ENCODE results near the gene TRABD2B.

The TRABD2B gene

DNA sequence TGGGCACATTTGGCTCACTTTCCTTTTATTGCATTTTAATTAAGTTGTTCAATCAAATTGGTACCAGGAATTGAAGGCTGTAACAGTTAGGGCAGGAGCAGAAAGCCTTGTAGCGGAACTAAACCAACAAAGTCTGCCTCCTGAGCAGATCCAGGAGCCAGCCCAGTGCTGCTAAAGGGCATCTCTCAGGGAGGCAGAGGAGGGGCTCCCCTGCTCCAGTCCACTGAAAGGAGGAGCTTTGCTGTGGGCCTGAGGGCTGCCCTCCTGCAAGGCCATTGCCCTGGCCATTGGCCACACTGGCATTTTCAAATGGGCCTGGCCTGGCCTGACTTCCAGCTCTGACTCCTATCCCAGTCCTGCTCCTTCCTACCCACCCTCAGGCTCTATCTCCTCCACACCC, 3.7 kb upstream of the TRABD2B start:
- Histone ChIP-seq H3K79me2 (ENCODE audit: insufficient read depth, low read length) (no peaks in the 10 kb centered on the region), H3K9me3 (ENCODE audit: insufficient read depth, low read length, severe bottlenecking) (no peaks in the 10 kb centered on the region), H3K4me2 (ENCODE audit: insufficient read depth, low read length) (no peak overlapping the region), H3K9ac (ENCODE audit: low read depth, low read length) (no peak overlapping the region), H3K4me3 (ENCODE audit: low read depth in 1 of 2, low read length in 2 of 2) (no peak overlapping the region), H3K27me3 (ENCODE audit: insufficient read depth, low read length, poor library complexity) (peaks cover 5% of the 10 kb centered on the region), H2AFZ (ENCODE audit: low read depth, low read length) (no peak overlapping the region), H3K27ac (ENCODE audit: low read length) (no peak overlapping the region), H4K20me1 (ENCODE audit: insufficient read depth, low read length) (peaks cover 4% of the 10 kb centered on the region; the same call in 1 of the 2 replicates), H3K36me3 (ENCODE audit: insufficient read depth, low read length) (no peaks in the 10 kb centered on the region), H3K4me1 (ENCODE audit: insufficient read depth, low read length) (no peaks in the 10 kb centered on the region)
- ATAC-seq (ENCODE audit: insufficient read depth, low read depth) = no peak
- no peak for DNase-seq
- TF ChIP-seq EZH2 (IDR thresholded peaks at IDR 0.05; ENCODE audit: borderline replicate concordance, low read depth, low read length, severe bottlenecking) = no peak
- TF ChIP-seq, protein P1, sequence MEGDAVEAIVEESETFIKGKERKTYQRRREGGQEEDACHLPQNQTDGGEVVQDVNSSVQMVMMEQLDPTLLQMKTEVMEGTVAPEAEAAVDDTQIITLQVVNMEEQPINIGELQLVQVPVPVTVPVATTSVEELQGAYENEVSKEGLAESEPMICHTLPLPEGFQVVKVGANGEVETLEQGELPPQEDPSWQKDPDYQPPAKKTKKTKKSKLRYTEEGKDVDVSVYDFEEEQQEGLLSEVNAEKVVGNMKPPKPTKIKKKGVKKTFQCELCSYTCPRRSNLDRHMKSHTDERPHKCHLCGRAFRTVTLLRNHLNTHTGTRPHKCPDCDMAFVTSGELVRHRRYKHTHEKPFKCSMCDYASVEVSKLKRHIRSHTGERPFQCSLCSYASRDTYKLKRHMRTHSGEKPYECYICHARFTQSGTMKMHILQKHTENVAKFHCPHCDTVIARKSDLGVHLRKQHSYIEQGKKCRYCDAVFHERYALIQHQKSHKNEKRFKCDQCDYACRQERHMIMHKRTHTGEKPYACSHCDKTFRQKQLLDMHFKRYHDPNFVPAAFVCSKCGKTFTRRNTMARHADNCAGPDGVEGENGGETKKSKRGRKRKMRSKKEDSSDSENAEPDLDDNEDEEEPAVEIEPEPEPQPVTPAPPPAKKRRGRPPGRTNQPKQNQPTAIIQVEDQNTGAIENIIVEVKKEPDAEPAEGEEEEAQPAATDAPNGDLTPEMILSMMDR (IDR thresholded peaks at IDR 0.05; ENCODE audit: borderline replicate concordance, extremely low read depth, low read length, poor library complexity, severe bottlenecking) = no peak

DNA sequence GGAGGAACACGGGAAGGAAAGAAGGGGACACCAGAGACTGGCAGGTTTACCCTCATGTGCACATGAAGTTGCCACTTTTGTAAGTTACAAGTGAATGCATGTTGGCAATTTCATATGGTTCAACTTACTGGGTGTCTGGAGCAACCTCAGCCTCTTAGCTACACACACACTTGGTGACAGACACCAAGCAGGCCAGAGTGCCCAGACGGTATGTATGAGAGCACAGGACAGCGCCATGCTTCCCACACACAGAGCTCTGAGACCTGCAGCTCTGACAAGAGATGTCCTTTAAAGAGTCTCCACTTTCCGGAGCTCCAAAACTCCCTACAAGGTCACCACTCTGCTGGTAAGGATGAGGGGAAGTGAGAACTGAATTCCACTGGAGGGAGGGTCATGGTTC, 1.9 kb upstream of the TRABD2B start:
- Histone ChIP-seq H3K4me3 (ENCODE audit: low read depth in 1 of 2, low read length in 2 of 2) (no peak overlapping the region), H3K9ac (ENCODE audit: low read depth, low read length) (no peak overlapping the region), H3K4me2 (ENCODE audit: insufficient read depth, low read length) (no peak overlapping the region), H3K4me1 (ENCODE audit: insufficient read depth, low read length) (no peaks in the 10 kb centered on the region), H3K27me3 (ENCODE audit: insufficient read depth, low read length, poor library complexity) (peaks cover 5% of the 10 kb centered on the region), H3K27ac (ENCODE audit: low read length) (no peak overlapping the region), H2AFZ (ENCODE audit: low read depth, low read length) (no peak overlapping the region), H3K9me3 (ENCODE audit: insufficient read depth, low read length, severe bottlenecking) (no peaks in the 10 kb centered on the region), H3K79me2 (ENCODE audit: insufficient read depth, low read length) (no peaks in the 10 kb centered on the region), H3K36me3 (ENCODE audit: insufficient read depth, low read length) (no peaks in the 10 kb centered on the region), H4K20me1 (ENCODE audit: insufficient read depth, low read length) (peaks cover 4% of the 10 kb centered on the region; the same call in 1 of the 2 replicates)
- ATAC-seq (ENCODE audit: insufficient read depth, low read depth) = no peak
- no peak for DNase-seq
- TF ChIP-seq, protein P1 (IDR thresholded peaks at IDR 0.05; ENCODE audit: borderline replicate concordance, extremely low read depth, low read length, poor library complexity, severe bottlenecking) = no peak
- no peak for TF ChIP-seq EZH2 (IDR thresholded peaks at IDR 0.05; ENCODE audit: borderline replicate concordance, low read depth, low read length, severe bottlenecking)

DNA sequence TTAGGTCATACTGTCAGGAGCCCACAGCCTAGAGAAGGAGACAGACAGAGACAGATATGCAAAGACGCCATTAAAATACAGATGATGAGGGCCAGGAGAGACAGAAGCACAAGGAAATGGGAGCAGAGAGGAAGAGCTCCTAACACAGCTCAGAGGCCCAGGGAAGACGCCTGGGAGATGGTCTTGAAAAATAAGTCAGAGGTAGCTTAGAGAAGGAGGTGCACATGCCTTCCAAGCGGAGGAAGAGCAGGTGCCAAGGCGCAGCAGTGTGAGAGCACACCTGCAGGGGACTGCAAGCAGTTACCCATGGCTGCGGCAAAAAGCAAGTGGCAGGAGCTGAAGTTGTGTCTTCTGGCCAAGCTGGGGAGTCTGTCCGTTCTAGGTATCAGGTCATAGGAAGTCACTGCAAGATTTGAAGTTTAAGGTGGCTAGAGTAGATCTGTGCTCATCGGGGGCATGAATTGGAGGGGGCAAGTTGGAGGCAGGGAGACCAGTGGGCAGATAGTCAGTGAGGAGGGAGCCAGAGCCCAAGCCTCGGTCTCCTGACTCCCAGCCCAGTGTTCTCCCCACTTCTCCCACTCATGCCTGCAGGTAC, 1.3 kb upstream of the TRABD2B start:
- no peak for TF ChIP-seq EZH2 (IDR thresholded peaks at IDR 0.05; ENCODE audit: borderline replicate concordance, low read depth, low read length, severe bottlenecking)
- TF ChIP-seq, protein P1 (IDR thresholded peaks at IDR 0.05; ENCODE audit: borderline replicate concordance, extremely low read depth, low read length, poor library complexity, severe bottlenecking) = no peak
- Histone ChIP-seq H3K36me3 (ENCODE audit: insufficient read depth, low read length) (no peaks in the 10 kb centered on the region), H3K9me3 (ENCODE audit: insufficient read depth, low read length, severe bottlenecking) (no peaks in the 10 kb centered on the region), H3K27me3 (ENCODE audit: insufficient read depth, low read length, poor library complexity) (peaks cover 5% of the 10 kb centered on the region), H3K79me2 (ENCODE audit: insufficient read depth, low read length) (no peaks in the 10 kb centered on the region), H4K20me1 (ENCODE audit: insufficient read depth, low read length) (peaks cover 4% of the 10 kb centered on the region; the same call in 1 of the 2 replicates), H3K27ac (ENCODE audit: low read length) (no peak overlapping the region), H3K4me2 (ENCODE audit: insufficient read depth, low read length) (no peak overlapping the region), H3K4me1 (ENCODE audit: insufficient read depth, low read length) (no peaks in the 10 kb centered on the region), H3K9ac (ENCODE audit: low read depth, low read length) (no peak overlapping the region), H2AFZ (ENCODE audit: low read depth, low read length) (no peak overlapping the region), H3K4me3 (ENCODE audit: low read depth in 1 of 2, low read length in 2 of 2) (no peak overlapping the region)
- DNase-seq (no peak), ATAC-seq (ENCODE audit: insufficient read depth, low read depth) (no peak)

Measured in DND-41 (cell line).